K562 (cell line): ENCODE data around the gene ACOX1. TPM values are rescaled to one million over a fixed set of nuclear protein-coding genes. Genes with fewer than 3 reads are reported as not detected.

Experiments
- CEBPG ChIP-seq, 3 experiments: fragments of 200-800 bp in 1 of 3; sonication (Bioruptor generic) in 1 of 3; sonication (generic) in 1 of 3; formaldehyde crosslinking in 1 of 3; IDR thresholded peaks in 2 of 3; conservative IDR thresholded peaks in 1 of 3; 2 replicates each; pipeline versions ENCODE4 v1.6.1 to v1.8.0; 2016 to 2022; ENCODE audit warnings: missing compliant biosample characterization in 2 of 3, missing genetic modification characterization in 2 of 3, mild to moderate bottlenecking in 1 of 3, missing genetic modification reagents in 1 of 3
- ETV6 ChIP-seq, 3 experiments: fragments of 150-350 bp in 1 of 3; sonication (generic) in 1 of 3; formaldehyde crosslinking in 1 of 3; IDR thresholded peaks; 2 replicates each; pipeline versions ENCODE4 v1.6.1 to v1.8.0; 2014 to 2022; ENCODE audit warnings: borderline replicate concordance in 2 of 3, low read depth in 2 of 3, antibody characterized with exemption in 1 of 3, low read length in 1 of 3, mild to moderate bottlenecking in 1 of 3, missing genetic modification reagents in 1 of 3
- GATA2 ChIP-seq: sonication (generic); formaldehyde crosslinking; IDR thresholded peaks from 2 replicates; pipeline ENCODE4 v1.4.0; 2020; ENCODE audit warnings: mild to moderate bottlenecking, missing genetic modification reagents
- HOXB6 ChIP-seq: fragments of 250-450 bp; sonication (Bioruptor Pico); IDR thresholded peaks from 2 replicates; pipeline ENCODE4 v1.5.1; 2022; ENCODE audit warnings: mild to moderate bottlenecking, borderline replicate concordance
- MGA ChIP-seq: fragments of 450-650 bp; IDR thresholded peaks from 2 replicates; pipeline ENCODE4 v1.6.1; 2016; ENCODE audit warnings: mild to moderate bottlenecking, moderate library complexity
- PKNOX1 ChIP-seq: fragments of 450-650 bp; IDR thresholded peaks from 2 replicates; pipeline ENCODE4 v1.6.1; 2016
- TSC22D4 ChIP-seq: fragments of 450-650 bp; IDR thresholded peaks from 2 replicates; pipeline ENCODE4 v1.6.1; 2016; ENCODE audit warnings: missing genetic modification characterization, missing biosample characterization, control low read depth
- ZFPM2 ChIP-seq: fragments of 250-450 bp; sonication (Bioruptor Pico); IDR thresholded peaks from 2 replicates; pipeline ENCODE4 v1.5.1; 2022; ENCODE audit warnings: mild to moderate bottlenecking
- polyA plus RNA-seq, 8 experiments: library from polyadenylated mRNA; depleted of rRNA in 4 of 8; stranded (reverse) in 5 of 8; unstranded in 3 of 8; fragments of >200 nt; fragmentation: Nextera tagmentation in 2 of 8; fragmentation: Illumina TruSeq in 1 of 8; extraction: Ambion mirVana in 2 of 8; extraction: Trizol in 1 of 8; gene quantifications; 2 replicates each; pipeline versions ENCODE4 v1.2.1 to v1.2.3, GENCODE V29; 2011 to 2014; ENCODE audit warnings: inconsistent platforms in 1 of 8, missing spikeins in 1 of 8
- total RNA-seq, 7 experiments: library from RNA; depleted of rRNA in 6 of 7; stranded (reverse); fragments of >200 nt in 6 of 7; fragmentation: Illumina TruSeq in 2 of 7; extraction: Trizol in 2 of 7; gene quantifications; 2 replicates each; pipeline versions ENCODE4 v1.2.1 to v1.2.3, GENCODE V29; 2011 to 2021; ENCODE audit warnings: low replicate concordance in 1 of 7

Gene ACOX1
- total and polyA plus RNA-seq, 9 of the 15 experiments (the other 6 are each of a cell fraction or from before 2014, with no cell fraction given) = 7.8 to 24.1 (median 14.5) TPM

DNA sequence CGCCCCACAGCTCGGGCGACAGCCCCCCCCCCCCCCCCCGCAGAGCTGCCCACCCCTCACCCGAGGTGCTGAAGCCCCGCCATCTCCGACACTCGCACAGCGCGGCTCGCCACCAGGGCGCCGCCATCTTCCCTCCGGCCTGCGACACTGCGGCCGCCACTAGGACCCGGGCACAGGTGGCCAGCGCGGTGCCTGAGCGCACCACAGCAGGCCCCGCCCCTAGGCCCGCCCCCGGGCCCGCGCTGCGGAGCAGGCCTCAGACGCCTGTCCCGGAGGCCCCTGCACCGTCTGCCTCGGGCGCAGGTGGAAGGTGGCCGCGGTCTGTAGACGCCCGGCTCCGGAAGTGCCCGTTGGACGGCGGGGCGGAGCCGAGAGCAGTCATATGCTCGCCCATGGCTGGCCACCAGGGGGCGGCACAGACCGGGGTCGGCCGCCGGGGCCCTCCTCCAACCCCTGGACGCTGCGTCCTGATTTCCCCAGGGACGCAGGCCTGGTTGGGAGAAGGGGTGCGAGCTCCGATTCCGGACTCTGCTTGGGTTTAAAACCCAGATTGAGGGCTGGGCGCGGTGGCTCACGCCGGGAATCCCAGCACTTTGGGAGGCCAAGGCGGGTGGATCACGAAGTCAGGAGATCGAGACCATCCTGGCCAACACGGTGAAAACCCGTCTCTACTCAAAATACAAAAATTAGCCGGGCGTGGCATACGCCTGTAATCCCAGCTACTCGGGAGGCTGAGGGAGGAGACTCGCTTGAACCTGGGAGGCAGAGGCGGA is 74.0 kb downstream of the ACOX1 start, which contains the start of gene MRPL38 (continued):
- no peak; the same call in 1 of the 2 replicates for TF ChIP-seq MGA
- no peak for TF ChIP-seq TSC22D4
- TF ChIP-seq PKNOX1 = no peak
- no peak for TF ChIP-seq CEBPG (CRISPR knock-in tag; IDR thresholded peaks at IDR 0.05)
- TF ChIP-seq CEBPG (tag; conservative IDR thresholded peaks at IDR 0.05 in 1 of 2, IDR thresholded peaks at IDR 0.05 in 1 of 2) = no peak
- TF ChIP-seq GATA2 (CRISPR knock-in tag) = no peak
- TF ChIP-seq HOXB6 (CRISPR knock-in tag) = no peak
- no peak for TF ChIP-seq ETV6 (IDR thresholded peaks at IDR 0.05; ENCODE audit: borderline replicate concordance in 1 of 2, low read depth in 2 of 2, low read length in 1 of 2)
- no peak for TF ChIP-seq ETV6 (CRISPR knock-in tag; IDR thresholded peaks at IDR 0.05; ENCODE audit: borderline replicate concordance)
- TF ChIP-seq ZFPM2 = no peak
